Stimulated activated CD4-positive, alpha-beta T cell treated with anti-CD3 and anti-CD28 coated beads, Interleukin-12 subunit alpha, Interleukin-12 subunit beta, amount 100 ng/mL, for 48 hours (primary cell): ENCODE data around the gene LEO1.

Experiments used
- DNase-seq, 3 donors: peaks; one replicate each; pipeline ENCODE4 v3.0.0-alpha.2; 2020; ENCODE audit warnings: low read depth in 2 of 3, low spot score in 1 of 3

LEO1 gene

DNA sequence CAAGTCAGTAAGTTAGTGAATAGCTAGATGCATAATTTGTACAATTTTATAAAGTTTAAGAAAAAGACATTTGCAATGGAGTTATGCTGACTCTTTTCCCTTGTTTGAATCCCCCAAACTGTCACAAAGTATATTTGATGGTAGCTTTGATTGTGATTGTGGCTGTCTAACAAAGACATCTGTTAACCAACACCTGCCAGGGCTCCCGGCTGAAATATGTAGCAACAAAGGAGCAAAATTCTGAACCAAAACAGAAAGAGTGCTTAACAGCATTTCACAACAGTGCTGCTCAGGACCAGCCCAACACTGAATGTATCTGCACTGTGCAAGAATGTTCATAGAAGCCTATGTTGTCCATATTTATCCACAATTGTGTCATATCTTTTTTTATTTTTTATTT is 39.4 kb downstream of the LEO1 start:
- no peak for DNase-seq

DNA sequence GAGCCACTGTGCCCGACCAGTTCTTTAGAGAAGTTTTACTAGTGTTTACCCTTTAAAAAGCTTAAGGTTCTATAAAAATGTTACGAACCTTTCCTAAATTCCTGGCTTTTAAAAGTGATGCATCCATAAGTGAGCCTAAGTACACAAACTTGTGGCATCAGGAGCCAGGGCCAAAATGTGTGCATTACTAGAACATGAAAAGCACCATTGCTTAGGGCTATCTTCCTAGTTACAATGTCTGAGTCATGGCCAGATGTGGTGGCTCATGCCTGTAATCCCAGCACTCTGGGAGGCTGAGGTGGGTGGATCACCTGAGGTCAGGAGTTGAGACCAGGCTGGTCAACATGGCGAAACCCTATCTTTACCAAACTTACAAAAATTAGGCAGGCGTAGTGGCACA is 39.9 kb downstream of the LEO1 start:
- DNase-seq = no peak

- no peak for DNase-seq
These were observed 40.6 kb downstream of the LEO1 start for GRCh38 chr15:51931016-51931415.

DNA sequence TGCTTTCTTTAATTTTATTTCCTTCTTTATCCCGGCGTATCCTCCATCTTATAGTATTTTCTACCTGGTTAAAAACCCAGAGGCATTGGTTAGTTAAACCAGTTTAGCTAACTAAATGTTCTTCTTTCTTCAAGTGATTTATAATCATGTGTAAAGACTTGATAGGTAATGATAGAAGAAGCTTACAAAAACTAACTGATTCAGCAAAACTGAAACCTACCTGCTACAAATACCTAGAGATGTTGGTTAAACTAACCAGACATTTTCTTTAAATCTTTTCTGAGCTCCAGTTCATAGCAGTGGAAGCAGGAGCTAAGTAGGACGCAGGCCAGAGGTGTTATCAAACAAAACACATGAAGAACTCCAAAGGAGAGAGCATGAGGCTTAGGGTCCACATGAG is 44.8 kb downstream of the LEO1 start:
- DNase-seq = no peak

DNA sequence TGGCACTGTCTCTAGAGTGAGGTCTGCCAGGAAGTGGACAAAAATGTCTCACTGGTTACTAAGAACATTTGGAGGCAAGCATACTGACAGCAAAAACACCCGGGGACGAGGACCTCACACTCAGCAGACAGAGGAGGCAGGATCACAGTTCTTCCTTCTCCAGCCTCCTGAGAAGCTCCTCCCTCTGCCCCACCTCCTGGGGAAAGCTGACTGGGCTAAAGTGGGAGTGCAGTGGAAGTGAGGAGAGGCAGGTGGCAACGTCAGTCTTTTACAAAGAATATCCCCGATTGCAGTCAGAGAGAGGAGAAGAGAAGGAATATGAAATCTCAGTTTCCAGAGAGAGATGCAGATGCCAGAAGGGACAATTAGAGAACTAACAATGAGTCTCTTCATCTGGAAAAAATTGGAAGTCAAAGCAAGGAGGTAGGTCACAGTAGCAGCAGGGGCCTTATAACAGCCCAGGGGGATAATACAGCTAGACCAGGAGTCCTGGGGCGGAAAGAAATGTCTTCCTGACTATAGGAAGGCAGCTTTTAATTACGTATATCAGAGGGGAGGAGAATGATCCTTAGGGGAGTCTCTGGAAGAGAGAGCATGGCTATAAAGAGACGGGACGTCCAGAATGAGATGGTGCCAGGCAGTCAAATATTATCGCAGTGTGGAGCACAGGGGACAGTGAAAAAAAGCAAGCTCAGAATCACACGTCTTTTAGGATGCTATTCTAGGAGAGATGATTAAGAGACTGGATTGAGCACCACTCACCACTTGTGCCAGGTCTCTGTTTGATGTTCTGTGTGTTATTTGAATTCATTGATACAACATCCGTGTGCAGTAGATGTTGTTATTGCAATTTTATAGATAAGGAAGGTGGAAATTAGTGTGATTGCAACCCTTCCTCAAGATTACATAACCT is 47.2 kb downstream of the LEO1 start:
- no peak for DNase-seq

- no peak for DNase-seq
These were observed 54.1 kb downstream of the LEO1 start for GRCh38 chr15:51917493-51917892.

DNA sequence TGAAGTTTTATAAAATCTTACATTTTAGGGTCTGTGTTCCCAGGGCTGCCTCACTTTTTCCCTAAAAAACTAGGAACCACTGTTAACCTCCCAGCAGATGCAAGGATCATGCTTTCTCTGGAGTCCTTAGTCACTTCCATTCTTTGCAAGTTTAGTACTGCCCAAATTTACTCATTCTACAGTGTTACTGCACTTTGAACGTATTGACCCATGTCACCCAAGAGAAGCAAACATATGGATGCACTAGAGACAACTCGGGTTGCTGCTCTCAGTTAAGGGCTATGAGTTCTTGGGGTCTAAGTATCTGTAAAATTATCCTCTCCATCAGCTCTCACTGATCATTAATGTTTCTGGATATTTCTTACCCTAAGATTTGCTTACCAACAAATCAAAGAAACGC is 59.0 kb downstream of the LEO1 start:
- DNase-seq = no peak

DNA sequence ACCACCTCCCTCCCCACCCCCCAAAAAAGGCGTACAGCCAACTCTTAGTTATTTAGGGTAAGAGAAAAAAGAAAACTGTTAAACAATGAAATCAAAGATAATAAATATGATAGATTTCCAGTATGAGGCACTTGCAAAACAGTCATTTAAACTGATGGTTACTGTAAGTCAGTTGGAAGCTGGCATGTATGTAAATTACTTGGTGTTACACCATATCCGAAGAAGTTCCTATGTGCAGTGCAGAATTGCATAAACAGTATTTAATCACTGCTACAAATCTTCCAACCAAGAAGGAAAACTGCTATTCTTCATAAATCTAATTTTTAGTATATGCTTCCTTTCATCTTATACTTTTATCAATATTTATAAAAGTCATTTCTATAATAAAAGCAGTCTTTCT is 62.0 kb downstream of the LEO1 start:
- DNase-seq = no peak

DNA sequence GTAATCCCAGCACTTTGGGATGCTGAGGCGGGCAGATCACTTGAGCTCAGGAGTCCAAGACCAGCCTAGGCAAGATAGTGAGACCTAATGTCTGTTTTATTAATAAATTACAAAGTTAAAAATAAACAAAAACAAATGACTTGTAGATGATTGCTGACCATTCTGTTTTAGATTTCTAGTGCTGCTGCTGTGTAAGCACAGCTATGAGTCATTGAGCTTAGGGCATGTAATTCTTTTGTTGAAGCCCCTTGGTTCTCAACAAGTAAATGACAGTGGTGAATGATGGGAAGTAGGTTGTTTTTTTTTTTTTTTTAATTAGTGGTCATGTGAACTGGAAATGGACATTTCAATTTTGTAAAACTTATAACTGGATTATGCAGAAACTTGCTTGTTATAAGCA is 63.3 kb downstream of the LEO1 start:
- no peak for DNase-seq

DNA sequence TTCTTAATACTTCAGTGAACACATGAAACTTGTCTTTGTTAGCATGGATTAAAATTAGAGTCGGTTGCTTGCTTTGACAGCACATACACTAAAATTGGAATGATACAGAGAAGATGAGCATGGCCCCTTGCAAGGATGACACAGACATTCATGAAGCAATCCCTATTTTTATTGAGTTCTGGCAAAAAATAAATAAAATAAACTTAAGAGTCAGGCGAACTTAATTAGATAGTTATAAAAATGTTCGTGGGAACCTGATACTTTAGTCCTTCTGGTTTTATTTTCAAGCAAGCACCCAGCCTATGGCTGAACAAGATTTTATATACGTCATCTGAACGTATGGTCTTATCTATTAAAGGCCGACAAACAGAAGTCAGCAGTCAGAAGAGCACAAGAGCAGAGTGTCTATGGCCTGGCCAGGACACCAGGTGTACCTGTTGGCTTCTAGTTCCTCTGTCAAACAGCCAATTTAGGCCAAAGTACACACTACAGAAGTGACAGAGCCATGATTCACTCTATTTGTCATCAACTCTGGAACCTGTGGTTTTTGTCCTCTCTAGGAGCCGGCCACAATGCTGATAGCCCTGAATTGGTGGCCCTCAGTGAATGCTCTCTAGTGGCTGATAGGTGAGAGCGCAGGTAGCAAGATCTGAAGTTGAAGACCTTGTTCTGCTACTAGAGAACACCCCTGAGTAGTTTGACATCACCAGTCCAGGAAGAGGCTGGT is 64.3 kb downstream of the LEO1 start:
- DNase-seq = no peak

DNA sequence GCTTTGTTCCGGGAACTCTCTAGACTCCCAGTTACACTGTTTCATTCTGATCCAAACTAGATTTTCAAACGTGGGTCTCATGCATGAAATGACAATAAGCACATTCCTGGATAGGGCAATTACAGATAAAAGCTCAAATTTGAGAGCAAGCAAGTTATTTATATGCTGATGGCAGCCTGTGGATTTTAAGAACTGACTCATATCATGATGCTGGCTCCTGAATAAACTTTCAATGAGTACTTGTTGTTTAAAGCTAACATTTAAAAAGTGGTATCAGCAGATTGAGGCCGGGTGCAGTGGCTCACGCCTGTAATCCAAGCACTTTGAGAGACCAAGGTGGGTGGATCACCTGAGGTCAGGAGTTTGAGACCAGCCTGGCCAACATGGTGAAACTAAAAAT is 66.6 kb downstream of the LEO1 start:
- no peak for DNase-seq

GRCh38 chr15:51904421-51904820 is 67.2 kb downstream of the LEO1 start:
- no peak for DNase-seq

GRCh38 chr15:51889486-51889885 is 82.1 kb downstream of the LEO1 start:
- no peak for DNase-seq

DNA sequence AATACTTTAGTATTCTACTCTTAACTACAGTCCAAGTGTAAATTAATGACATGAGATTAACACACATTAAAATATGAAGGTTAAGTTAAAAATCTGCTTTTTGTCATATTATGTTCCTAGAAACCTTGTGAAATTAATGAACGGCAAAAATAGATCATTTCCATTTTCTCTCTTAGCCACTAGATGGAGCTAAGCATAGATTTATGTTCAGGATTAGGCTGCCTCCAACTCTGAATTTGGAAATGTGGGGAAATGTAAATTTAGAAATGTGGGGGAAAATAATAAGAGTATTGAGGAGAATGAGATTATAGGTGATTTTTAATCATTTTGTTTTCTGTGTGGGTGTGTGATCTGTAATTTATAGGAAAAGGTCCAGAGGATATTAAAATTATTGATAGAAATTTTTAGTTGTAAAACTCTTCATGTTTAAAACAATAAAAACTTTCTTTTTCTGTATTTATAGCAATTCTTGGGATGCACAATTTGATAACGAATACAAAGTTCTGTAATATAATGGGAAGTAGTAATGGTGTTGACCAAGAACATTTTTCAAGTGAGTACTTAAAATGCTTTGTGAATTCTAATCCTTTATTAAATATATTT is 82.9 kb downstream of the LEO1 start:
- no peak for DNase-seq
